ENCODE data around the gene DEDD. TPM values are rescaled to one million over a fixed set of nuclear protein-coding genes. Genes with fewer than 3 reads are reported as not detected.

DEDD gene
- total and polyA plus RNA-seq, 2 experiments from 2014 or later: 28.1 to 35.5 TPM

DNA sequence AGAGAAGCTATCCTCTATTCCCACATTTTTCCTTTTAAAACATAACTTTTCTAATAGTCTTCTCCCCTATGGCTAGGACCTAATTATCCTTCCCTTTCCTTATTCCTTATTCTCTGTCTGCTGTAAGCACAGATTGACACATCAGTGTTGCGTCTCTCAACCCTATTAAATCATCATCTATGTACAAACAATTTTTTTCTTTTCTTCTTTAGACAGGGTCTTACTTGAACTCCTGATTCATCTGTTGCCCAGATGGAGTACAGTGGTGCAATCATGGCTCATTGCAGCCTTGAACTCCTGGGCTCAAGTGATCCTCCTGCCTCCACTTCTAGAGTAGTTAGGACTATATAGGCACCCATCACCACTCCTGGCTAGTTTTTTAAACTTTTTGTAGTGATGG, 26.0 kb downstream of the DEDD start:
- Histone ChIP-seq H3K27ac (no peak overlapping the region), H3K27me3 (no peaks in the 10 kb centered on the region), H3K36me3 (peaks cover 10% of the 10 kb centered on the region), H3K4me1 (ENCODE audit: low read depth) (no peaks in the 10 kb centered on the region), H3K4me3 (no peak overlapping the region), H3K9me3 (ENCODE audit: low read depth) (no peaks in the 10 kb centered on the region)
- no peak for DNase-seq (ENCODE audit: low read depth in 1 of 2, low spot score in 1 of 2)
- TF ChIP-seq, protein P1, sequence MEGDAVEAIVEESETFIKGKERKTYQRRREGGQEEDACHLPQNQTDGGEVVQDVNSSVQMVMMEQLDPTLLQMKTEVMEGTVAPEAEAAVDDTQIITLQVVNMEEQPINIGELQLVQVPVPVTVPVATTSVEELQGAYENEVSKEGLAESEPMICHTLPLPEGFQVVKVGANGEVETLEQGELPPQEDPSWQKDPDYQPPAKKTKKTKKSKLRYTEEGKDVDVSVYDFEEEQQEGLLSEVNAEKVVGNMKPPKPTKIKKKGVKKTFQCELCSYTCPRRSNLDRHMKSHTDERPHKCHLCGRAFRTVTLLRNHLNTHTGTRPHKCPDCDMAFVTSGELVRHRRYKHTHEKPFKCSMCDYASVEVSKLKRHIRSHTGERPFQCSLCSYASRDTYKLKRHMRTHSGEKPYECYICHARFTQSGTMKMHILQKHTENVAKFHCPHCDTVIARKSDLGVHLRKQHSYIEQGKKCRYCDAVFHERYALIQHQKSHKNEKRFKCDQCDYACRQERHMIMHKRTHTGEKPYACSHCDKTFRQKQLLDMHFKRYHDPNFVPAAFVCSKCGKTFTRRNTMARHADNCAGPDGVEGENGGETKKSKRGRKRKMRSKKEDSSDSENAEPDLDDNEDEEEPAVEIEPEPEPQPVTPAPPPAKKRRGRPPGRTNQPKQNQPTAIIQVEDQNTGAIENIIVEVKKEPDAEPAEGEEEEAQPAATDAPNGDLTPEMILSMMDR (IDR thresholded peaks at IDR 0.05; ENCODE audit: low read depth, low read length): no peak

DNA sequence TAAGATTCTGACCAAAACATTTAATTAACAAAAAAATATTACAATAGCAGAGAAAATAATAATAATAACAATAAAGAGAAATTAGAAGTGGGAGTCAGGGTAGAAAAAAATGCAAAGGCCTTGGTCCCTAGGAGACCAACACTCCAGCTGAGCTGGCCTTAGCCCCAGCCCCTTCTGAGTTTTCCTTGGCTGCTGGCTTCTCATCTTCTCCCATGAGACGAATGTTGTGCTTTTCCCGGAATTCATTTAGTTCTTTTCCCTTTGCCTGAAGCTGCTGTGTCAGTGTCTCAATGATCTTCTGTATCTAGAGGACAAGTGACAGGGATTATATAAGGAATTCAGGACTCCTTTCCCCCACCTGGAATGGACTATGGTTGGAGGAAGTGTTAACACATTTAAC, 31.9 kb downstream of the DEDD start:
- peaks cover 3% of the 10 kb centered on the region for H3K4me1 ChIP-seq (ENCODE audit: low read depth)
- TF ChIP-seq, protein P1 (IDR thresholded peaks at IDR 0.05; ENCODE audit: low read depth, low read length): no peak
- H3K9me3 ChIP-seq (ENCODE audit: low read depth): no peaks in the 10 kb centered on the region
- H3K27me3 ChIP-seq: no peaks in the 10 kb centered on the region
- H3K36me3 ChIP-seq: peaks cover 16% of the 10 kb centered on the region
- no peak overlapping the region for H3K27ac ChIP-seq
- no peak for DNase-seq (ENCODE audit: low read depth in 1 of 2, low spot score in 1 of 2)
- H3K4me3 ChIP-seq: no peak overlapping the region

DNA sequence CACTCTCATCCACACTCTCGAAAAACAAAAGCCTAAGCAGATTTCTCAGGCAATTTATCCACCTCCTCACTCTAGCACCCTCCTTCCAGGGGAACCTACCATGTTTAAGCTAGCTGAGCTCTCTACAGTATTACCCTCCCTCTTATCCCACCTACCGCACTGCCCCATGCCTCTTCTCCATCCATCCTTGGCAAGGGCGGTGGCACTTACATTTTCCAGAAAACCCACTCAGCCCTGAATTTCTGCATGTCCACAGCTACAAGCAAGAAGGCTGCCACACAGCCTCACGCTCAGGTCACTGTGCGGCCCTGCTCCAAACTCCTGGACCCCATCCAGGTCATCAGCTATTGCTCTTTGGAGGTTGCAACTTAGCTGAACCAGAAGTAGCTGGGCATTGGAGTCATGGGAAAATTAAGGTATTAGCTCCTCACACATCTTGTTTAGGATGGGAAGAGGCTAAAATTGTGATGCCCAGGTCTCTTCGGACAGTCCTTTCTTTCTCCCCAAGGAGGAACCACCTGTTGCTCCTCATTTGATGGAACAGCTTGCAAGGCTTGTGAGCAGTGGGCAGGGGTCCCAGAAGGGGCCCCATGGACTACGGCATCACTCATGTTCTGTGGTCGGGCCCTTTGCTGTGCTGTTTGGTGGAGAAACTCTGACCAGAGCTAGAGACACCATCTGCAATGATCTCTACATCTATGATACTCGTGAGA, 33.2 kb downstream of the DEDD start:
- H3K4me3 ChIP-seq: peak overlapping the region; percentile 58
- H3K36me3 ChIP-seq: peaks cover 16% of the 10 kb centered on the region
- H3K27me3 ChIP-seq: peaks cover 3% of the 10 kb centered on the region
- H3K9me3 ChIP-seq (ENCODE audit: low read depth): no peaks in the 10 kb centered on the region
- TF ChIP-seq, protein P1 (IDR thresholded peaks at IDR 0.05; ENCODE audit: low read depth, low read length): no peak
- no peak overlapping the region for H3K27ac ChIP-seq
- DNase-seq (ENCODE audit: low read depth in 1 of 2, low spot score in 1 of 2): no peak
- H3K4me1 ChIP-seq (ENCODE audit: low read depth): peaks cover 3% of the 10 kb centered on the region

DNA sequence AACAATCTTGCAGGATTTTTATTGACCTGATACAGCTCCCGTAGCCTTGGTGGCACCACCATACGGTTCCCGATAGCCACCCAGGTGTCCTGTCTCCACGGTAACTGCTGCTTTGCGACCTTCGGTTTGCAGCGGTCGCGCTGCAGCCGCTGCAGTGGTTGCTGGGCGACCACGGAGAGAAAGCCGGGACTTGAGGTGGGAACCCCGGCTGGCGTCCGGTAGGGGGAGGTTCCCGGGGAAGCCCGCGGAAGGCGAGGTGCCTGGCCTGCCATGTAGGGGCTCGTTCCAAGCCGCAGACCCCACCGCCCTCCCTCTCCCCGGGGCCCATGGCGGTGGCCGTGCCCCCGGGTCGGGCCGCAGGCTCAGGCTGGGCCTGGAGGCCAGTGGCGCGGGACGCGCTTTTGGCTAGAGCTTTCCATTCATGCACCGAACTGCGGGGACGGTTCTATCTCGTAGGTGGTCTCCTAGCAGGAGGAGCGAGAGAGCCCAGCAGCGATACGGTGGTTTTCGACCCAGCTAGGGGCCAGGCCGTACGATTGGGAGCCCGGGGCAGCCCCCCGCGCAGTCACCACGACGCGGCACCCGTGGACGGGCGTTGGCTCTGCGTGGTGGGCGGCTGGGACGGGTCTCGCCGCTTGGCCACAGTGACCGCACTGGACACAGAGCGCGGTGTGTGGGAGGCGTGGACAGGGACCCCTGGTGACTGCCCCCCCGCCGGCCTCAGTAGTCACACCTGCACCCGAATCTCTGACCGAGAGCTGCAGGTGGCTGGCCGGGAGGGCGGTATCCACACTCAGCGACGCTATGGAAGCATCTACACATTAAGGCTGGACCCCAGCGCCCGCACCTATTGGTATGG, 34.0 kb downstream of the DEDD start, which contains the start of gene KLHDC9:
Gene KLHDC9, plus strand, starts transcription at position 152 of the 859 bp plus-strand sequence. Its CDS starts 175 bp downstream, at position 327.
- TF ChIP-seq, protein P1 (IDR thresholded peaks at IDR 0.05; ENCODE audit: low read depth, low read length): peak; percentile 7
- Histone ChIP-seq H3K9me3 (ENCODE audit: low read depth) (no peaks in the 10 kb centered on the region), H3K36me3 (peaks cover 16% of the 10 kb centered on the region), H3K4me3 (peak within 1 kb of the TSS; percentile 58), H3K4me1 (ENCODE audit: low read depth) (peaks cover 3% of the 10 kb centered on the region), H3K27ac (peak within 1 kb of the TSS; percentile 37), H3K27me3 (peaks cover 3% of the 10 kb centered on the region)
- peak; percentile 69 to 94 for DNase-seq (ENCODE audit: low read depth in 1 of 2, low spot score in 1 of 2)

DNA sequence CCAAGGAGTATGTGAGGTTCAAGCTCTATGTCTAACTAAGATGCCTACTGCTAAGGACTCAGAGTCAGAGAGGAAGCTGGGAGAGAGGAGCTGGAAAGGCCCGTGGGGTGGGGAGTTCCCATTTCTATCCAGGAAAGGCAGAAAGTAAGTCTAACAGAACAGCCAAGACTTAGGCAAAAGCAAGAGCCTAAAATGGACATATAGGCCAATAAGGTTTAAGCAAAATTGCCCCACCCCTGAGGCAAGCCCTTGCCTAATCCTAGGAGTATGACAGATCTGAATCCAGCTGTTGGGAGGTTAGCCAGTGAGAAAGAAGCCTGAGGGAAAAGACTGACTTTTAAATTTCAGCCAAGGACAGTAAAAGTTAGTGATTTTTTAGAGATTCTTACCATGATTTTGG, 35.9 kb downstream of the DEDD start:
- Histone ChIP-seq H3K27me3 (peaks cover 3% of the 10 kb centered on the region), H3K9me3 (ENCODE audit: low read depth) (no peaks in the 10 kb centered on the region), H3K27ac (no peak overlapping the region), H3K36me3 (peaks cover 7% of the 10 kb centered on the region), H3K4me3 (no peak overlapping the region), H3K4me1 (ENCODE audit: low read depth) (peaks cover 3% of the 10 kb centered on the region)
- TF ChIP-seq, protein P1 (IDR thresholded peaks at IDR 0.05; ENCODE audit: low read depth, low read length): no peak
- DNase-seq (ENCODE audit: low read depth in 1 of 2, low spot score in 1 of 2): peak in 1 of 2 donors; percentile 85

Data from cardiac muscle cell (in vitro differentiated cells and primary cell).